ENCODE measurements around the gene DOK6.

DNA sequence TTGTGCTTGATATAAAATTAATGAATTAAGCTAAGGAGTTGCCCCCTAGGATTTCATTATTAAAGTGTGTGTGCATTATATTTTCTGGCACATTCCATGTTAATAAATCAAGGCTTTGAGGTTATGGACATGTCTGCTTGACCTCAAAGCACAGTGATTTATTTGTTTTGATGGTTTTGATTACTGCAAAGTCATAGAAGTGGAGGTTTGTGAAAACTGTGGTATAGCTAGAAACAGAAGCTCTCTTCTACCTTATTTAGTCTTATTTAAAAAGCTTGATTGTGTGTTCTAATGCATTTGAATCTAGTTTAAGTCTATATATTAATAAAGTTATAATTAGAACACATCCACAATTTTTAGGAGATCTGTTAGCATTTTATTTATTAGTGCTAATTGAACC lies 32.2 kb downstream of the DOK6 start:
- TF ChIP-seq, protein P1, sequence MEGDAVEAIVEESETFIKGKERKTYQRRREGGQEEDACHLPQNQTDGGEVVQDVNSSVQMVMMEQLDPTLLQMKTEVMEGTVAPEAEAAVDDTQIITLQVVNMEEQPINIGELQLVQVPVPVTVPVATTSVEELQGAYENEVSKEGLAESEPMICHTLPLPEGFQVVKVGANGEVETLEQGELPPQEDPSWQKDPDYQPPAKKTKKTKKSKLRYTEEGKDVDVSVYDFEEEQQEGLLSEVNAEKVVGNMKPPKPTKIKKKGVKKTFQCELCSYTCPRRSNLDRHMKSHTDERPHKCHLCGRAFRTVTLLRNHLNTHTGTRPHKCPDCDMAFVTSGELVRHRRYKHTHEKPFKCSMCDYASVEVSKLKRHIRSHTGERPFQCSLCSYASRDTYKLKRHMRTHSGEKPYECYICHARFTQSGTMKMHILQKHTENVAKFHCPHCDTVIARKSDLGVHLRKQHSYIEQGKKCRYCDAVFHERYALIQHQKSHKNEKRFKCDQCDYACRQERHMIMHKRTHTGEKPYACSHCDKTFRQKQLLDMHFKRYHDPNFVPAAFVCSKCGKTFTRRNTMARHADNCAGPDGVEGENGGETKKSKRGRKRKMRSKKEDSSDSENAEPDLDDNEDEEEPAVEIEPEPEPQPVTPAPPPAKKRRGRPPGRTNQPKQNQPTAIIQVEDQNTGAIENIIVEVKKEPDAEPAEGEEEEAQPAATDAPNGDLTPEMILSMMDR (IDR thresholded peaks at IDR 0.05), result no peak
- no peak for TF ChIP-seq POLR2AphosphoS5 (IDR thresholded peaks at IDR 0.05)
- no peak for TF ChIP-seq POLR2A (IDR thresholded peaks at IDR 0.05)
- no peak for TF ChIP-seq EP300 (IDR thresholded peaks at IDR 0.05)
